PFSK-1 (cell line): ENCODE data around the gene CCL15.

ENCODE experiments used
- FOXP2 ChIP-seq: optimal IDR thresholded peaks from 2 replicates; pipeline ENCODE3; 2011; ENCODE audit warnings: borderline replicate concordance, control low read depth, inconsistent platforms; ENCODE audit not compliant: insufficient read depth; ENCODE audit errors: extremely low read length, extremely low read depth
- POLR2AphosphoS5 ChIP-seq: IDR thresholded peaks from 2 replicates; pipeline ENCODE4 v1.6.1; 2012; ENCODE audit warnings: low read depth, mild to moderate bottlenecking, control low read depth, low read length, moderate library complexity
- SIN3A ChIP-seq: IDR thresholded peaks from 2 replicates; pipeline ENCODE4 v1.6.1; 2012; ENCODE audit warnings: mild to moderate bottlenecking, low read length, moderate library complexity, borderline replicate concordance; ENCODE audit not compliant: insufficient read depth
- TAF1 ChIP-seq: IDR thresholded peaks from 2 replicates; pipeline ENCODE4 v1.6.1; 2012; ENCODE audit warnings: low read length, control low read depth, borderline replicate concordance; ENCODE audit not compliant: insufficient read depth
- TF ChIP-seq, protein P1 (sequence below), 2 experiments: IDR thresholded peaks; 2 replicates each; pipeline versions ENCODE4 v1.6.1 to v1.8.0; 2011 to 2012; ENCODE audit warnings: low read depth in 2 of 2, low read length in 2 of 2, control low read depth in 1 of 2, inconsistent platforms in 1 of 2, mild to moderate bottlenecking in 1 of 2, moderate library complexity in 1 of 2; ENCODE audit not compliant: insufficient read depth in 1 of 2

CCL15 gene

DNA sequence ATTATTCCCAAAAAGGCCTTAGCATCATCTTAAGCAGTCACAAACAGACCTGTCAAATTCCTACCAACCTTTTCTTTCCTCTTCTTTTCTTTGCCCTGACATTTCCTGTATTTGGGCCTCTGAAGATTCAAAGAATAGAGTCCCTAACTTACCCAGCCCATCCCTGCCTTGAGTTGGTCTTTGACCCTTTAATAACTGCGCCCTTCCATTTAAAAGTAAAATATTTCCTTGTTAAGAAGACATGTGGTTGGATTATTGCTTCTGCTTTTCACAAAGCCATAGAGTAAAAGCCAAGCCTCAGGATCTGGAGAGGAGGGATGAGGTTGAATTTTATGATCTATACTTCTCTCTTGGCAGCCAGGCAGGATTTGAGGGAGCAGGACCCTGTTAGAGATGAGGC lies 29.6 kb upstream of the CCL15 start:
- TF ChIP-seq, protein P1, sequence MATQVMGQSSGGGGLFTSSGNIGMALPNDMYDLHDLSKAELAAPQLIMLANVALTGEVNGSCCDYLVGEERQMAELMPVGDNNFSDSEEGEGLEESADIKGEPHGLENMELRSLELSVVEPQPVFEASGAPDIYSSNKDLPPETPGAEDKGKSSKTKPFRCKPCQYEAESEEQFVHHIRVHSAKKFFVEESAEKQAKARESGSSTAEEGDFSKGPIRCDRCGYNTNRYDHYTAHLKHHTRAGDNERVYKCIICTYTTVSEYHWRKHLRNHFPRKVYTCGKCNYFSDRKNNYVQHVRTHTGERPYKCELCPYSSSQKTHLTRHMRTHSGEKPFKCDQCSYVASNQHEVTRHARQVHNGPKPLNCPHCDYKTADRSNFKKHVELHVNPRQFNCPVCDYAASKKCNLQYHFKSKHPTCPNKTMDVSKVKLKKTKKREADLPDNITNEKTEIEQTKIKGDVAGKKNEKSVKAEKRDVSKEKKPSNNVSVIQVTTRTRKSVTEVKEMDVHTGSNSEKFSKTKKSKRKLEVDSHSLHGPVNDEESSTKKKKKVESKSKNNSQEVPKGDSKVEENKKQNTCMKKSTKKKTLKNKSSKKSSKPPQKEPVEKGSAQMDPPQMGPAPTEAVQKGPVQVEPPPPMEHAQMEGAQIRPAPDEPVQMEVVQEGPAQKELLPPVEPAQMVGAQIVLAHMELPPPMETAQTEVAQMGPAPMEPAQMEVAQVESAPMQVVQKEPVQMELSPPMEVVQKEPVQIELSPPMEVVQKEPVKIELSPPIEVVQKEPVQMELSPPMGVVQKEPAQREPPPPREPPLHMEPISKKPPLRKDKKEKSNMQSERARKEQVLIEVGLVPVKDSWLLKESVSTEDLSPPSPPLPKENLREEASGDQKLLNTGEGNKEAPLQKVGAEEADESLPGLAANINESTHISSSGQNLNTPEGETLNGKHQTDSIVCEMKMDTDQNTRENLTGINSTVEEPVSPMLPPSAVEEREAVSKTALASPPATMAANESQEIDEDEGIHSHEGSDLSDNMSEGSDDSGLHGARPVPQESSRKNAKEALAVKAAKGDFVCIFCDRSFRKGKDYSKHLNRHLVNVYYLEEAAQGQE (IDR thresholded peaks at IDR 0.05; ENCODE audit: insufficient read depth in 1 of 2, low read depth in 2 of 2, low read length in 2 of 2) = no peak
- TF ChIP-seq TAF1 = no peak
- no peak for TF ChIP-seq POLR2AphosphoS5
- no peak for TF ChIP-seq FOXP2
- no peak for TF ChIP-seq SIN3A

DNA sequence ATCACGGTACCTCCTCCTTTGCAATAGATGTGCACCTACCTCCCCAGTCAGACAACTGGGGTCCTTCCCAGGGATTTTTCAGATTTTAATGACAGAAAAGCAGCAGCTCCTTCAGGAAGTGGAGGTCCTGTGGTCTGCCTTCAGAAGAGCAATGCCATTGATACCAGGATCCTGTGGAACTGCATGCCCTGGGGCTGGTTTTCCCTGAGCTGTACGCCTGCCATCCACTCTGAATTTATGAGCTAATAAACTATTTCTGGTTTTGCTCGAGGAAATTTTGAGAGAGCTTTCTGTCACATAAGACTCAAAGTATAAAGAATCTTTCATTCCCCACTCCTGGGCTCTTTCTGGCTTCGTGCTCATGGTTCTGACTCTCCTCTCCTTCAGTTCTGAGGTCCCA lies 26.4 kb upstream of the CCL15 start:
- TF ChIP-seq, protein P1 (IDR thresholded peaks at IDR 0.05; ENCODE audit: insufficient read depth in 1 of 2, low read depth in 2 of 2, low read length in 2 of 2) = no peak
- no peak for TF ChIP-seq POLR2AphosphoS5
- no peak for TF ChIP-seq SIN3A
- no peak for TF ChIP-seq TAF1
- no peak for TF ChIP-seq FOXP2

DNA sequence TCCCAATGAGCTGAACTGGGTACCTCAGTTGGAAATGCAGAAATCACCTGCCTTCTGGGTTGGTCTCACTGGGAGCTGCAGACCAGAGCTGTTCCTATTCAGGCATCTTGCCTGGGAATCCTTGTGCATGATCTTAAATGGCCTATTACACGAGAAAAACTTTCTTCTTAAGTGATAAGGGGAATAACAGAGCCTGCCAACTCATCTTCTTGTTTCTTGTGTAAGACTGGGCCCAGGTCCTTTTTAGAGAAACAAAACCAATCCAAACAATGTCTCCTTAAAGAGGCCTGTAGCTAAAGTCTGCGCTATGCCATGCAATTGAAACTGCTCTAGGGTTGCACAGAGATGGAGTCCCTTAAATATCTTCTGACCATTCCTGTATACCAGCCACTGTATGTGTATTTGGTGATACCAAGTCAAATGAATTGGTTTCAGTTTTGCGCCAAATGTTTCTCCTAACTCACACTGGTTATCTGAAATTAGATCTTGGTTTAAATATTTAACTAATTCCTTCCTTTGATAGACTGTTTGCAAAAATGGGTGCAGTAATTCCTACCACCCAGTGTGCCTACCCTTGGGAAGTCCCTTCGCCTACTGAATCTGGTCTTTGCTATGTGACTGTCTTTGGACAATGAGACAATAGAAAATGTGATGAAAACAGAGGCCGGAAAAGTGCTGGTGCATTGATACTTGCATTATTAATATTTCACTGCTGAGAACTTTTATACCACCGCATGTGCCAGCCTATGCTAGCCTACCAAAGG lies 22.9 kb upstream of the CCL15 start:
- TF ChIP-seq, protein P1 (IDR thresholded peaks at IDR 0.05; ENCODE audit: insufficient read depth in 1 of 2, low read depth in 2 of 2, low read length in 2 of 2) = no peak
- TF ChIP-seq SIN3A = no peak
- TF ChIP-seq POLR2AphosphoS5 = no peak
- TF ChIP-seq FOXP2 = no peak
- TF ChIP-seq TAF1 = no peak

DNA sequence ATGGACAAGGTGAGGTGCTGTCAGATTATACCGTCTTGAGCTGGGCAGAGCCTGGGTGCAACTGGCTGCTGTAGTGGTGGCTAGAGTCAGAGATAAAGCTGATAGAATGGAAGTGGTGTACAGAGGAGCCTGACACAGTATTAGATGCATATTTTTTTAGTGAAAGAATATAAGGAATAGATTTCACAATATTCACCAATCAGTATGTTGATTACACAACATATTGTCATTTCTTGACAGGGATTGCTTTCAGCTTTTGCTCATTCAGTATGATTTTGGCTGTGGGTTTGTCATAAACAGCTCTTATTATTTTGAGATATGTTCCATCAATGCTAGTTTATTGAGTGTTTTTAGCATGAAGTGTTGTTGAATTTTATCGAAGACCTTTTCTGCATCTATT lies 18.1 kb upstream of the CCL15 start:
- TF ChIP-seq FOXP2 (no peak), POLR2AphosphoS5 (no peak), SIN3A (no peak), TAF1 (no peak)
- TF ChIP-seq, protein P1 (IDR thresholded peaks at IDR 0.05; ENCODE audit: insufficient read depth in 1 of 2, low read depth in 2 of 2, low read length in 2 of 2) = no peak

DNA sequence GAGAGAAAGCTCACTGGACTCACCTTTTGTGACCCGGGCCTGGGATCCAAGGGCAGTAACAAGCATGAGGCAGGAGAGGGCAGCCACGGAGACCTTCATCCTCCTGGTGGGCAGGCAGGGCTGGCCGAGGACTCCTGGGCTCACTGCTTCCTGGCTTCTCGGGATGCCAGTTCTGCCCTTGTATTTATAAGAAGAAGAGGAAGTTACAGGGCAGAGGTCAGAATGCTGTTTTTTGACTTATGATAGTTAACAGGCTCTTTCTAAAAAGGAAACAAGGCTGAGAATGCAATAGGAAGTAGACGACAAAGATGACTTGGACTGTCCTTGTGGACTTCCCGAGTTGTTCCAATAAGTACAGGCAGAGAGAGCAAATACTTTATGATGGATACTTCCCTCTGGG lies 16.4 kb upstream of the CCL15 start, which contains the start of gene CCL23:
Gene CCL23, minus strand, starts transcription at position 174 of the 400 bp plus-strand sequence. Its CDS starts 75 bp downstream, at position 99.
- TF ChIP-seq, protein P1 (IDR thresholded peaks at IDR 0.05; ENCODE audit: insufficient read depth in 1 of 2, low read depth in 2 of 2, low read length in 2 of 2) = no peak
- TF ChIP-seq POLR2AphosphoS5 (no peak), TAF1 (no peak), SIN3A (no peak), FOXP2 (no peak)
